ENCODE measurements around the gene PCBP2. TPM values are rescaled to one million over a fixed set of nuclear protein-coding genes. Genes with fewer than 3 reads are reported as not detected.

Gene PCBP2
- polyA plus RNA-seq, 1 of the 3 experiments (the other 2 are of a cell fraction) = 368 TPM

- TF ChIP-seq, protein P1, sequence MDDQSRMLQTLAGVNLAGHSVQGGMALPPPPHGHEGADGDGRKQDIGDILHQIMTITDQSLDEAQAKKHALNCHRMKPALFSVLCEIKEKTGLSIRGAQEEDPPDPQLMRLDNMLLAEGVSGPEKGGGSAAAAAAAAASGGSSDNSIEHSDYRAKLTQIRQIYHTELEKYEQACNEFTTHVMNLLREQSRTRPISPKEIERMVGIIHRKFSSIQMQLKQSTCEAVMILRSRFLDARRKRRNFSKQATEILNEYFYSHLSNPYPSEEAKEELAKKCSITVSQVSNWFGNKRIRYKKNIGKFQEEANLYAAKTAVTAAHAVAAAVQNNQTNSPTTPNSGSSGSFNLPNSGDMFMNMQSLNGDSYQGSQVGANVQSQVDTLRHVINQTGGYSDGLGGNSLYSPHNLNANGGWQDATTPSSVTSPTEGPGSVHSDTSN (IDR thresholded peaks at IDR 0.05) = no peak; the same call in 1 of the 2 replicates
- TF ChIP-seq TCF12 (IDR thresholded peaks at IDR 0.05) = peak; percentile 18; the same call in 1 of the 2 replicates
- peak; percentile 33 for TF ChIP-seq TAF1 (IDR thresholded peaks at IDR 0.05; ENCODE audit: borderline replicate concordance, low read depth, low read length)
- TF ChIP-seq EP300 (IDR thresholded peaks at IDR 0.05; ENCODE audit: borderline replicate concordance in 1 of 2, low read depth in 1 of 2, low read length in 1 of 2) = no peak
- 0 out of 2 replicates have a peak, but pooled peaks have one; percentile 27 for TF ChIP-seq GABPA (IDR thresholded peaks at IDR 0.05; ENCODE audit: low read depth)
- TF ChIP-seq, protein P2, sequence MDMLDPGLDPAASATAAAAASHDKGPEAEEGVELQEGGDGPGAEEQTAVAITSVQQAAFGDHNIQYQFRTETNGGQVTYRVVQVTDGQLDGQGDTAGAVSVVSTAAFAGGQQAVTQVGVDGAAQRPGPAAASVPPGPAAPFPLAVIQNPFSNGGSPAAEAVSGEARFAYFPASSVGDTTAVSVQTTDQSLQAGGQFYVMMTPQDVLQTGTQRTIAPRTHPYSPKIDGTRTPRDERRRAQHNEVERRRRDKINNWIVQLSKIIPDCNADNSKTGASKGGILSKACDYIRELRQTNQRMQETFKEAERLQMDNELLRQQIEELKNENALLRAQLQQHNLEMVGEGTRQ (IDR thresholded peaks at IDR 0.05; ENCODE audit: borderline replicate concordance, low read depth, low read length) = no peak; the same call in 1 of the 2 replicates
- peak; percentile 87 for TF ChIP-seq POLR2AphosphoS5 (IDR thresholded peaks at IDR 0.05; ENCODE audit: low read depth, low read length)
- peak; percentile 15; the same call in 1 of the 2 replicates for TF ChIP-seq MXI1 (IDR thresholded peaks at IDR 0.05; ENCODE audit: low read depth, low read length)
- no peak for TF ChIP-seq FOSL2 (IDR thresholded peaks at IDR 0.05; ENCODE audit: borderline replicate concordance, low read depth)
- TF ChIP-seq, protein P3, sequence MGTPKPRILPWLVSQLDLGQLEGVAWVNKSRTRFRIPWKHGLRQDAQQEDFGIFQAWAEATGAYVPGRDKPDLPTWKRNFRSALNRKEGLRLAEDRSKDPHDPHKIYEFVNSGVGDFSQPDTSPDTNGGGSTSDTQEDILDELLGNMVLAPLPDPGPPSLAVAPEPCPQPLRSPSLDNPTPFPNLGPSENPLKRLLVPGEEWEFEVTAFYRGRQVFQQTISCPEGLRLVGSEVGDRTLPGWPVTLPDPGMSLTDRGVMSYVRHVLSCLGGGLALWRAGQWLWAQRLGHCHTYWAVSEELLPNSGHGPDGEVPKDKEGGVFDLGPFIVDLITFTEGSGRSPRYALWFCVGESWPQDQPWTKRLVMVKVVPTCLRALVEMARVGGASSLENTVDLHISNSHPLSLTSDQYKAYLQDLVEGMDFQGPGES (IDR thresholded peaks at IDR 0.05; ENCODE audit: low read depth, low read length) = peak; percentile 34; the same call in 1 of the 2 replicates
These were observed 49.1 kb downstream of the PCBP2 start, which contains the start of gene TARBP2 (continued) for GRCh38 chr12:53500776-53501614.

DNA sequence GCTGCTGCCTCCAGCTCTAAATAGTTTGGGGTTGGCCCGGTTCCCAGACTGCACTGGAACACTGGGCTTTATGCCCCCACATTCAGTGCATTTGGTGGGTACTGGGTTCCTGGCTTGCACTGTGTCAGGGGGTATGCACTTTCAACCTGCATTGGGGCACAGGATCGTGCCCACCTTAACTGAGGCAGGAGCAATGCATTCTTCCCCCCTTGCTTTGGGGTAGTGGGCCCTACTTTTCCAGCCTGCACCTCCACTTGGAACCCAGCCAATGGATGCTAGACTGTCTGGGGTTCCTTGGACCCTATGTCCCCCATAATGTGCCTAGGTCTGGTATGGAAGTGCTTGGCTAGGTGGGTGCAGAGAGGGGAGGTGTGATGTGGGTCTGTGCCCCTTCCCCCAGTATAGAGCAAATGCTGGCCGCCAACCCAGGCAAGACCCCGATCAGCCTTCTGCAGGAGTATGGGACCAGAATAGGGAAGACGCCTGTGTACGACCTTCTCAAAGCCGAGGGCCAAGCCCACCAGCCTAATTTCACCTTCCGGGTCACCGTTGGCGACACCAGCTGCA, 49.8 kb downstream of the PCBP2 start:
- Histone ChIP-seq H3F3A (replicated peaks; ENCODE audit: insufficient read depth) (peaks cover 28% of the 10 kb centered on the region), H3K9me3 (no peaks in the 10 kb centered on the region), H3K27me3 (ENCODE audit: insufficient read depth) (no peaks in the 10 kb centered on the region), H3K9me2 (no peaks in the 10 kb centered on the region), H3K9ac (peak overlapping the region; percentile 93), H3K36me3 (replicated peaks in 1 of 2; ENCODE audit: control insufficient read depth in 1 of 2, insufficient read depth in 2 of 2, low read length in 1 of 2) (peaks cover 9 to 37% of the 10 kb centered on the region in 2 experiments), H3K4me2 (peak overlapping the region; percentile 96), H3K4me1 (ENCODE audit: control insufficient read depth in 1 of 2, insufficient read depth in 2 of 2, low read depth in 1 of 2, low read length in 1 of 2) (peaks cover 32 to 33% of the 10 kb centered on the region in 2 experiments), H3K27ac (ENCODE audit: low read depth in 2 of 2, low read length in 1 of 2) (peak overlapping the region; percentile 94 to 100), H4K20me1 (ENCODE audit: insufficient read depth) (no peaks in the 10 kb centered on the region), H3K79me2 (ENCODE audit: insufficient read depth) (peaks cover 46% of the 10 kb centered on the region), H2AFZ (ENCODE audit: low read depth) (peak overlapping the region; percentile 94), H3K4me3 (ENCODE audit: low read depth in 2 of 2, low read length in 1 of 2) (peak overlapping the region; percentile 52 to 75)
- ChIA-PET POLR2A (interaction anchor here (0.6 to 2.8 kb wide), 18 partner anchors 10 to 180 kb away, joined by 3 to 18 read pairs (median 7); partner anchors contain the start of genes AAAS, ATP5MC2, PRR13 and SP1), CTCF (interaction anchor here (1.0 to 8.2 kb wide), 10 partner anchors 7 to 178 kb away, joined by 3 to 46 read pairs (median 4); partner anchors contain the start of gene AAAS)
- peak; percentile 69; the same call in 1 of the 2 replicates for TF ChIP-seq NFIC (IDR thresholded peaks at IDR 0.05; ENCODE audit: borderline replicate concordance)
- no peak for TF ChIP-seq SMC3 (IDR thresholded peaks at IDR 0.05; ENCODE audit: low read depth, low read length)
- DNase-seq = no peak
- 15% methylated on average over 7 of the region's 10 CpGs for WGBS (ENCODE audit: low lambda C conversion rate)
